ENCODE data around the gene TULP4. TPM values are rescaled to one million over a fixed set of nuclear protein-coding genes. Genes with fewer than 3 reads are reported as not detected.
"Not testable (repeated sequence)": the region's sequence is repeated elsewhere in the genome, so short reads cannot be mapped to it uniquely, and the experiment has no call there.

The TULP4 gene
- total RNA-seq, 2 donors from 2014 or later: 20.5 to 27.4 TPM

GRCh38 chr6:158472447-158472846, 160.2 kb downstream of the TULP4 start:
- DNase-seq (ENCODE audit: low spot score in 2 of 2) (no peak), ATAC-seq (no peak)
- no peak overlapping the region for H3K27ac Mint-ChIP-seq
- H3K36me3 Mint-ChIP-seq: peaks cover 0 to 6% of the 10 kb centered on the region in 2 donors
- H3K9me3 Mint-ChIP-seq: no peaks in the 10 kb centered on the region

- H3K27ac Mint-ChIP-seq: no peak overlapping the region
Observed at GRCh38 chr6:158474961-158475343, 162.7 kb downstream of the TULP4 start.

GRCh38 chr6:158475344-158476302, 163.4 kb downstream of the TULP4 start:
- H3K27ac Mint-ChIP-seq: no peak overlapping the region
- DNase-seq (ENCODE audit: low spot score in 2 of 2) (no peak), ATAC-seq (peak in 1 of 2 donors; percentile 53)
- H3K9me3 Mint-ChIP-seq: no peaks in the 10 kb centered on the region
- peaks cover 0 to 8% of the 10 kb centered on the region in 2 donors for H3K36me3 Mint-ChIP-seq

More at GRCh38 chr6:158474961-158475343, 162.7 kb downstream of the TULP4 start:
- ATAC-seq (no peak), DNase-seq (ENCODE audit: low spot score in 2 of 2) (no peak)
- Mint-ChIP-seq H3K36me3 (peaks cover 0 to 6% of the 10 kb centered on the region in 2 donors), H3K9me3 (no peaks in the 10 kb centered on the region)

DNA sequence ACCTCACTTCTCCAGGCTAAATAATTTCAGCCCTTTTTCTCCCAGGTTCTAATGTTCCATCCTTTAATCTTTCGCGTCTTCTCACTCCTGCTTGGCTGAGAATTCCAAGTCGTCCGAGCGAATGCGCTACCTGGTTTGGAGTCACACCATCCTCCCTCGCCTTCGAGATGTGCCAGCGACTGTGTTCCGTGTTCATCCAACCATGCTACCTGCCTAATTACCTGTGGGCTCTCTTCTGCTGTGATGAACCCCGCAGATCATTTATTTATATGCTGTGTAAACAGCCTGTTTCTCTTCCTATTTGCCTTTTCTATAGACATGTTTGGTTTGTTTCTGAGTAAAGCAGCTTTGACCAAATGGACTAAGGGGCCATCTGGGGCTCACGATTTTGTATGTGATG, 164.1 kb downstream of the TULP4 start:
- peaks cover 0 to 14% of the 10 kb centered on the region in 2 donors for H3K36me3 Mint-ChIP-seq
- H3K9me3 Mint-ChIP-seq: no peaks in the 10 kb centered on the region
- H3K27ac Mint-ChIP-seq: no peak overlapping the region
- DNase-seq (ENCODE audit: low spot score in 2 of 2): no peak
- no peak for ATAC-seq

DNA sequence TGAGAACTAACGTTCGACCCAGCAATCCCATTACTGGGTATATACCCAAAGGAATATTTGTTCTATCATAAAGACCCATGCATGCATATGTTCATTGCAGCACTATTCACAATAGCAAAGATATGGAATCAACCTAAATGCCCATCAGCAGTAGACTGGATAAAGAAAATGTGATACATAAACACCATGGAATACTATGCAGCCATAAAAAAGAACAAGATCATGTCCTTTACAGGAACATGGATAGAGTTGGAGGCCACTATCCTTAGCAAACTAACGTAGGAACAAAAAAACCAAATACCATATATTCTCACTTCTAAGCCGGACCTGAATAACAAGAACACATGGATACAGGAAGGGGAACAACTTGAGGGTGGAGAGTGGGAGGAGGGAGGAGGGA, 165.5 kb downstream of the TULP4 start:
- H3K9me3 Mint-ChIP-seq; ATAC-seq; H3K27ac Mint-ChIP-seq; DNase-seq (ENCODE audit: low spot score in 2 of 2): not testable (repeated sequence)
- H3K36me3 Mint-ChIP-seq: peaks cover 0 to 23% of the 10 kb centered on the region in 2 donors

DNA sequence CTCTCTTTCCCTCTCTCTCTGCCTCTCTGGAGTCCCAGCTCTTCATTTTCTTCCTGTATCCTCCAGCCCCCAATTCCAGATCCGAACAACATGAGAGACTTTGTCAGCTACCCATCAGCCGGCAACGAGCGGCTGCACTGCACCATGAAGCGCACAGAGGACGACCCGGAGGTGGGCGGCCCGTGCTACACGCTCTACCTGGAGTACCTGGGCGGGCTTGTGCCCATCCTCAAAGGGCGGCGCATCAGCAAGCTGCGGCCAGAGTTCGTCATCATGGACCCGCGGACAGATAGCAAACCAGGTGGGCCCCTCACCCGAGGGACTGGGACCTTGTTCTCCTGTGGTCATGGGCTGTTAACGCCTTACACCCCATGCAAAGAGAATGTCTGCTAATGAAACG, 168.7 kb downstream of the TULP4 start:
- H3K9me3 Mint-ChIP-seq: no peaks in the 10 kb centered on the region
- DNase-seq (ENCODE audit: low spot score in 2 of 2): no peak
- peak overlapping the region in 1 of 2 donors; percentile 58 for H3K27ac Mint-ChIP-seq
- no peak for ATAC-seq
- H3K36me3 Mint-ChIP-seq: peaks cover 0 to 23% of the 10 kb centered on the region in 2 donors

- H3K9me3 Mint-ChIP-seq: no peaks in the 10 kb centered on the region
- peaks cover 0 to 17% of the 10 kb centered on the region in 2 donors for H3K36me3 Mint-ChIP-seq
- ATAC-seq (peak in 1 of 2 donors; percentile 11), DNase-seq (ENCODE audit: low spot score in 2 of 2) (no peak)
- peak overlapping the region in 1 of 2 donors; percentile 7 for H3K27ac Mint-ChIP-seq
Observed at GRCh38 chr6:158481690-158482473, 169.6 kb downstream of the TULP4 start.

DNA sequence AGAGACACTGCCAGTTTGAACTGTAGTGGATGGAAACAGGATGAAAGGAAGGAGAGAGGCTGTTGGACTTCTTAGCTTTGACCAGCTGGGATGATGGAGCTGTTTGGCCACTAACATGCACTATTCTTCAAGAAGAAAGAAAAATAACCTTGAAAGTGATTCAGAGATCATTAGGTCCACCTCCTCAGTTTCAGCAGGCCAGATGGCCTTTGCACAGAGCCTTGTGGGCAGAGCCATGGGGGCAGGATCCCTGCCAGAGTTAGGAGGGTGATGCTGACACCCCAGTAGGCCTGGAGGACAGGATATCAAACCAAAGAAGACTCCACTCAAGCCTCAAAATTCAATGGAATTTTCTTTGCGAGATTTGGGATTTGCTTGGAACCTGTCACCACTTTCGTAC, 173.2 kb downstream of the TULP4 start:
- H3K9me3 Mint-ChIP-seq: no peaks in the 10 kb centered on the region
- no peak for DNase-seq (ENCODE audit: low spot score in 2 of 2)
- ATAC-seq: no peak
- H3K36me3 Mint-ChIP-seq: peaks cover 0 to 17% of the 10 kb centered on the region in 2 donors
- H3K27ac Mint-ChIP-seq: no peak overlapping the region

- Mint-ChIP-seq H3K27ac (peak overlapping the region in 1 of 2 donors; percentile 33), H3K36me3 (peaks cover 0 to under 1% of the 10 kb centered on the region in 2 donors), H3K9me3 (no peaks in the 10 kb centered on the region)
- no peak for ATAC-seq
- no peak for DNase-seq (ENCODE audit: low spot score in 2 of 2)
Observed at GRCh38 chr6:158487495-158487894, 175.2 kb downstream of the TULP4 start.

- ATAC-seq (peak; percentile 91 to 96), DNase-seq (ENCODE audit: low spot score in 2 of 2) (peak in 1 of 2 donors; percentile 18)
- Mint-ChIP-seq H3K36me3 (no peaks in the 10 kb centered on the region), H3K9me3 (no peaks in the 10 kb centered on the region), H3K27ac (peak overlapping the region; percentile 33 to 62)
Observed at GRCh38 chr6:158488065-158488464, 175.8 kb downstream of the TULP4 start.

DNA sequence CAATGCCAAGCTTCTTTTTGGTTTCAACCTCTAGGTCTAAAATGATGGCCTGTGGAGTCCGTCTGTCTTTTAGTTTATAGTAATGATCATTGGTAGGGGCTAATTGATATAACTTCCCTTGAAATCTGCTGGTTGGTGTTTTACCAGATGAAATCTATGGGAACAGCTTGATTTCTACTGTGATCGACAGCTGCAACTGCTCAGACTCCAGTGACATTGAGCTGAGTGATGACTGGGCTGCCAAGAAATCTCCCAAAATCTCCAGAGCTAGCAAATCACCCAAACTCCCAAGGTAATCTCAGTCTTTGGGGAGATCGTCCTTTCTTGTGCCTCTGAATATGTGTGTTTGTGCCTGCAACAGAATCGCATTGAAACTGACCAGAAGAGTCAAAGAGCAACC, 177.2 kb downstream of the TULP4 start:
- H3K36me3 Mint-ChIP-seq: no peaks in the 10 kb centered on the region
- H3K9me3 Mint-ChIP-seq: no peaks in the 10 kb centered on the region
- H3K27ac Mint-ChIP-seq: no peak overlapping the region
- ATAC-seq (no peak), DNase-seq (ENCODE audit: low spot score in 2 of 2) (no peak)

DNA sequence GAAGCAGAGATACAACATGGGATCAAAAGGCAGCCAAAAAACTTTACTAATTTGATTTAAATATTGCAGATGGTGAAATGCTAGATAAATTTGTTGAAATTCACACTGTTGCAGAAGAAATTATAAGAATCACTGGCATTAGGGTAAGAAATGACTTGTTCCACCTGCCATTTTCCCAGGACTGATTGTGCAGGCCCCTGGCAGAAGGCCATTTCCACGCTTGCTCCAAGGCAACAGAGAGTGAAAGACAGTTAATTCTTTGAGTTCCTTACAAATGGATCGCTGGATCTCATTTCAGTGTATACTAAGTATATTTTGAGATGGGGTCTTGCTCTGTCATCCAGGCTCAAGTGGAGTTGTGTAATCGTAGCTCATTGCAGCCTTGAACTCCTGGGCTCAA, 180.6 kb downstream of the TULP4 start:
- Mint-ChIP-seq H3K9me3 (no peaks in the 10 kb centered on the region), H3K27ac (no peak overlapping the region), H3K36me3 (no peaks in the 10 kb centered on the region)
- no peak for DNase-seq (ENCODE audit: low spot score in 2 of 2)
- ATAC-seq: no peak

DNA sequence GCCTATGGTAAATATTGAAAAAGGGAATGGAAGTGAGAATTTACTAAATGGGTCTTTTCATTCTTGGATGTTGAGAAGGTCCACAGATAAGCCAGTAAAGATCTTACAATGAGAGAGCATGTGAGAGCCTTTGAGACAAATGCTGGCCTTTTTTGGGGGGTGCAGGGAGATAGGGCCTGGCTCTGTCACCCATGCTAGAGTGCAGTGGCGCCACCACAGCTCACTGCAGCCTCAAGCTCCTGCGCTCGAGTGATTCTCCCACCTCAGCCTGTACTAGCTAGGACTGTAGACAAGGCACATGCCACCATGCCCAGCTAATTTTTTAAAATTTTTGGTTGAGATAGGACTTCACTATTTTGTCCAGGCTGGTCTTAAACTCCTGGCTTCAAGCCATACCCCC, 184.4 kb downstream of the TULP4 start:
- no peak for ATAC-seq
- Mint-ChIP-seq H3K27ac (no peak overlapping the region), H3K9me3 (no peaks in the 10 kb centered on the region), H3K36me3 (no peaks in the 10 kb centered on the region)
- DNase-seq (ENCODE audit: low spot score in 2 of 2): no peak

DNA sequence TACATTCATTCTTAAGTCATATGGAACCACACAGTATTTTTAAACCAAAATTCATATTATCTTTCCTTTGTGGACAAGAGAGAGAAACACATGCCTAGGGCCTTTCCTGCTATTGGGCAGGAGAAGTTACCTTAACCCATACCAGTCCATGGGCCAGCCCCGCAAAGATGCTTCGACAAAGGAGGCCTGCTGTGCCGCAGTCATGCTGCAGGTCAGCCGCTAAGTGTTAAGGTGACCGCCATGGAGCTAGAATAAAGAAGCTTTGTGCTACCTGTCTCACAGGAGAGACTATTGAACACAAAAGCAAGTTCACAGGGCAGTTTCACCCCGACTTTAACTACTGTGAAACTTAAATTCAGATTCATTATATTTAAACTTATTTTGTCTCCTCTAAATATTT, 185.4 kb downstream of the TULP4 start:
- no peaks in the 10 kb centered on the region for H3K36me3 Mint-ChIP-seq
- H3K27ac Mint-ChIP-seq: no peak overlapping the region
- DNase-seq (ENCODE audit: low spot score in 2 of 2): no peak
- H3K9me3 Mint-ChIP-seq: no peaks in the 10 kb centered on the region
- no peak for ATAC-seq

- no peaks in the 10 kb centered on the region for H3K9me3 Mint-ChIP-seq
- H3K36me3 Mint-ChIP-seq: peaks cover 0 to 4% of the 10 kb centered on the region in 2 donors
- DNase-seq (ENCODE audit: low spot score in 2 of 2) (no peak), ATAC-seq (no peak)
- H3K27ac Mint-ChIP-seq: no peak overlapping the region
Observed at GRCh38 chr6:158498362-158498761, 186.1 kb downstream of the TULP4 start.

GRCh38 chr6:158499601-158500000, 187.3 kb downstream of the TULP4 start:
- H3K9me3 Mint-ChIP-seq: no peaks in the 10 kb centered on the region
- H3K27ac Mint-ChIP-seq: peak overlapping the region in 1 of 2 donors; percentile 47
- no peak for ATAC-seq
- H3K36me3 Mint-ChIP-seq: peaks cover 0 to 5% of the 10 kb centered on the region in 2 donors
- DNase-seq (ENCODE audit: low spot score in 2 of 2): no peak

Data from activated naive CD4-positive, alpha-beta T cell treated with anti-CD3 and anti-CD28 coated beads, Interleukin-2, amount 50 U/mL, for 72 hours (primary cell).